HEK293T (cell line): ENCODE data around the gene CENPV.

Experiments
- CTBP1 ChIP-seq: fragments of 450-650 bp; IDR thresholded peaks from 2 replicates; pipeline ENCODE4 v1.6.1; 2016; ENCODE audit warnings: borderline replicate concordance
- ELF4 ChIP-seq: fragments of 450-650 bp; IDR thresholded peaks from 2 replicates; pipeline ENCODE4 v1.6.1; 2017; ENCODE audit warnings: antibody characterized with exemption
- FOXM1 ChIP-seq: fragments of 450-650 bp; IDR thresholded peaks from 2 replicates; pipeline ENCODE4 v1.6.1; 2017; ENCODE audit warnings: mild to moderate bottlenecking, borderline replicate concordance
- HDGF ChIP-seq: fragments of 450-650 bp; IDR thresholded peaks from 2 replicates; pipeline ENCODE4 v1.6.1; 2017; ENCODE audit warnings: antibody characterized with exemption, borderline replicate concordance
- LEF1 ChIP-seq: fragments of 450-650 bp; IDR thresholded peaks from 2 replicates; pipeline ENCODE4 v1.6.1; 2017; ENCODE audit warnings: mild to moderate bottlenecking, borderline replicate concordance
- NFRKB ChIP-seq: fragments of 450-650 bp; IDR thresholded peaks from 2 replicates; pipeline ENCODE4 v1.6.1; 2016; ENCODE audit warnings: mild to moderate bottlenecking, moderate library complexity
- SP1 ChIP-seq: fragments of 450-650 bp; IDR thresholded peaks from 2 replicates; pipeline ENCODE4 v1.6.1; 2017
- SUZ12 ChIP-seq: fragments of 450-650 bp; IDR thresholded peaks from 2 replicates; pipeline ENCODE4 v1.6.1; 2016; ENCODE audit warnings: mild to moderate bottlenecking
- TARDBP ChIP-seq: fragments of 450-650 bp; IDR thresholded peaks from 2 replicates; pipeline ENCODE4 v1.6.1; 2016

DNA sequence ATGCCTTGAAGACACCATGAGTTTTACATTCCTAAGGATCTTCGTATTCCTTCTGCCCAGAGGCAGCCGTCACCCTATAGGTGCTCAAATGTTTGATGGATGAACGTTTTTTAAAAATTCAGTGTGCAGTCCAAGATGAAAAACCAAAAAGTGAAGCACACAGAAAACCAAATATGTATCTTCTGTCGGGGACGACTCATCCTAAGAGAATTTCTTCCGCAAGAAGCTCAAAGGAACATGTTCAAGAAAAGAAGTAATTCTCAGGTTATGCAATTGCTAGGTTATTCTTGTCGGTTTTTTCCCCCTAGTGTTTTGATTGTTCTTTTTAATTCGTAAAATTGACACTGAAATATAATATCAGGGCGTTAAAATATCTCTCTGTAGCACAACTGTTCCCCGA lies 1.4 kb downstream of the CENPV start:
- TF ChIP-seq SP1 (no peak), ELF4 (no peak), CTBP1 (no peak), FOXM1 (no peak), NFRKB (no peak), LEF1 (no peak), HDGF (no peak), SUZ12 (no peak), TARDBP (no peak)
